Osteocyte (in vitro differentiated cells): ENCODE data around the gene CX3CL1. TPM values are rescaled to one million over a fixed set of nuclear protein-coding genes. Genes with fewer than 3 reads are reported as not detected.
"Not testable (repeated sequence)": the region's sequence is repeated elsewhere in the genome, so short reads cannot be mapped to it uniquely, and the experiment has no call there.

Experiments
- DNase-seq: peaks from one replicate; pipeline ENCODE4 v3.0.0; 2021; ENCODE audit warnings: mixed read lengths; ENCODE audit not compliant: unreplicated experiment; ENCODE audit errors: extremely low spot score
- H3K27ac Mint-ChIP-seq: one replicate; pipeline ENCODE4 v1.8.0; 2021; ENCODE audit warnings: mild to moderate bottlenecking, mixed read lengths; ENCODE audit not compliant: unreplicated experiment
- H3K27me3 Mint-ChIP-seq: one replicate; pipeline ENCODE4 v1.8.0; 2021; ENCODE audit warnings: mixed read lengths; ENCODE audit not compliant: unreplicated experiment
- H3K36me3 Mint-ChIP-seq: one replicate; pipeline ENCODE4 v1.8.0; 2021; ENCODE audit warnings: mixed read lengths; ENCODE audit not compliant: unreplicated experiment
- H3K4me1 Mint-ChIP-seq: one replicate; pipeline ENCODE4 v1.8.0; 2021; ENCODE audit warnings: mixed read lengths; ENCODE audit not compliant: unreplicated experiment
- H3K4me3 Mint-ChIP-seq: one replicate; pipeline ENCODE4 v1.8.0; 2021; ENCODE audit warnings: mild to moderate bottlenecking, moderate library complexity, mixed read lengths; ENCODE audit not compliant: unreplicated experiment
- H3K9me3 Mint-ChIP-seq: one replicate; pipeline ENCODE4 v1.8.0; 2021; ENCODE audit warnings: mixed read lengths; ENCODE audit not compliant: unreplicated experiment
- total RNA-seq: library from RNA; stranded (reverse); gene quantifications from 2 replicates; pipeline ENCODE4 v1.2.1, GENCODE V29; 2021
- TF ChIP-seq, protein P1 (sequence below): fragments of 200-600 bp; sonication (generic); IDR thresholded peaks from 2 replicates; pipeline ENCODE4 v1.5.0; 2021; ENCODE audit warnings: antibody characterized with exemption, mild to moderate bottlenecking, moderate library complexity

CX3CL1 gene
- total RNA-seq, 1 donor from 2014 or later = 2.3 TPM

DNA sequence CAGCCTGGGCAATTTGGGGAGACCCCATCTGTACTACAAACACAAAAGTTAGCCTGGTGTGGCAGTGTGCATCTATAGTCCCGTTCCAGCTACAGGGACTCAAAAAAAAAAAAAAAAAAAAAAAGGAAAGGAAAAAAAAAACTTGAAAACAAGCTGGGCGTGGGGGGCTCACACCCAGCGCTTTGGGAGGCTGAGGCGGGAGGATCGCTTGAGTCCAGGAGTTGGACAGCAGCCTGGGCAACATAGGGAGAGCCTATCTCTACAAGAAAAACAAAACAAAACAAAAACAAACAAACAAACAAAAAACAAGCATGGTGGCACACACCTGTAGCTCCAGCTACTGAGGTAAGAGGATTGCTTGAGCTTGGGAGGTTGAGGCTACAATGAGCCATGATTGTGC, 19.4 kb downstream of the CX3CL1 start:
- Mint-ChIP-seq H3K27me3 (peaks cover 42% of the 10 kb centered on the region), H3K9me3 (no peaks in the 10 kb centered on the region), H3K36me3 (no peaks in the 10 kb centered on the region), H3K4me1 (peaks cover 16% of the 10 kb centered on the region), H3K27ac (no peak overlapping the region), H3K4me3 (no peak overlapping the region)
- TF ChIP-seq, protein P1, sequence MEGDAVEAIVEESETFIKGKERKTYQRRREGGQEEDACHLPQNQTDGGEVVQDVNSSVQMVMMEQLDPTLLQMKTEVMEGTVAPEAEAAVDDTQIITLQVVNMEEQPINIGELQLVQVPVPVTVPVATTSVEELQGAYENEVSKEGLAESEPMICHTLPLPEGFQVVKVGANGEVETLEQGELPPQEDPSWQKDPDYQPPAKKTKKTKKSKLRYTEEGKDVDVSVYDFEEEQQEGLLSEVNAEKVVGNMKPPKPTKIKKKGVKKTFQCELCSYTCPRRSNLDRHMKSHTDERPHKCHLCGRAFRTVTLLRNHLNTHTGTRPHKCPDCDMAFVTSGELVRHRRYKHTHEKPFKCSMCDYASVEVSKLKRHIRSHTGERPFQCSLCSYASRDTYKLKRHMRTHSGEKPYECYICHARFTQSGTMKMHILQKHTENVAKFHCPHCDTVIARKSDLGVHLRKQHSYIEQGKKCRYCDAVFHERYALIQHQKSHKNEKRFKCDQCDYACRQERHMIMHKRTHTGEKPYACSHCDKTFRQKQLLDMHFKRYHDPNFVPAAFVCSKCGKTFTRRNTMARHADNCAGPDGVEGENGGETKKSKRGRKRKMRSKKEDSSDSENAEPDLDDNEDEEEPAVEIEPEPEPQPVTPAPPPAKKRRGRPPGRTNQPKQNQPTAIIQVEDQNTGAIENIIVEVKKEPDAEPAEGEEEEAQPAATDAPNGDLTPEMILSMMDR = no peak
- DNase-seq = no peak

DNA sequence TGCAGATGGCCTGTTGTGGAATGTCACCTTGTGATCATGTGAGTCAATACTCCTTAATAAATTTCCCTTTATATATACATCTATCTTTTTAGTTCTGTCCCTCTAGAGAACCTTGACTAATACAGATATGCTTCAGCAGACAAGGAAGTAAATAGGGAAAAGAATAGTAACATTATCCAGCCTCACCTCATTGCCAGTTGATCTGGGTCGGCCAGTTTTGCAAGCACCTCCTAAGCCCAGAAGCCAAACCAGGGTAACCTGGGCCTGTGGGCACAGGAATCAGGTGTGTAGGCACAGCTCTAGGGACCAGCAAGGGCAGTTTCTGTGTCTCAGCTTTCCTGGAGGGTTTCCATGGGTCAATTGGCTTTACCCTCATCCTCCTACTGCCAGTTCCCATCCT, 20.4 kb downstream of the CX3CL1 start:
- H3K27me3 Mint-ChIP-seq = peaks cover 50% of the 10 kb centered on the region
- H3K4me1 Mint-ChIP-seq = peaks cover 8% of the 10 kb centered on the region
- no peak overlapping the region for H3K4me3 Mint-ChIP-seq
- no peaks in the 10 kb centered on the region for H3K36me3 Mint-ChIP-seq
- DNase-seq = no peak
- H3K9me3 Mint-ChIP-seq = no peaks in the 10 kb centered on the region
- H3K27ac Mint-ChIP-seq = no peak overlapping the region
- TF ChIP-seq, protein P1 = no peak

DNA sequence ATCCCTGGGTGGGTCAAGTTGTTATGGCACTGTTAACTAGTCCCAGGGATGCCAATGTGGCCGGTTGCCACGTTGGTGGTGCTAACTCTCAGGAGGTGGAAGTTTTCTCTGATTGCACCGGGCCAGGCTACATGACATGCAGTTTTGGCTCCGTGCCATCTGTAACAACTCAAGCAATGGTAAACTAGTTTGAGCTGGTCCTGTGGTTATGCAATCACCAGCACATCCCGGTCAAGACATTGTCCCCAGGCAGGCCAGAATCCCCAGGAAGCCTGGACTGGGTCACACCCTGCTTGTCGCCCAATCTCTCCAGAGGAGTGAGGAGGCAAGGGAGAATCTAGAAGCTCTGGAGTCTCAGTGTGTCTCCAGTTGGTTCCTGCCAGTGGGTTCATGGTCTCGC, 22.2 kb downstream of the CX3CL1 start:
- H3K36me3 Mint-ChIP-seq = no peaks in the 10 kb centered on the region
- no peak overlapping the region for H3K27ac Mint-ChIP-seq
- peaks cover 2% of the 10 kb centered on the region for H3K4me1 Mint-ChIP-seq
- no peak for DNase-seq
- H3K9me3 Mint-ChIP-seq = no peaks in the 10 kb centered on the region
- H3K27me3 Mint-ChIP-seq = peaks cover 60% of the 10 kb centered on the region
- TF ChIP-seq, protein P1 = no peak
- H3K4me3 Mint-ChIP-seq = no peak overlapping the region

DNA sequence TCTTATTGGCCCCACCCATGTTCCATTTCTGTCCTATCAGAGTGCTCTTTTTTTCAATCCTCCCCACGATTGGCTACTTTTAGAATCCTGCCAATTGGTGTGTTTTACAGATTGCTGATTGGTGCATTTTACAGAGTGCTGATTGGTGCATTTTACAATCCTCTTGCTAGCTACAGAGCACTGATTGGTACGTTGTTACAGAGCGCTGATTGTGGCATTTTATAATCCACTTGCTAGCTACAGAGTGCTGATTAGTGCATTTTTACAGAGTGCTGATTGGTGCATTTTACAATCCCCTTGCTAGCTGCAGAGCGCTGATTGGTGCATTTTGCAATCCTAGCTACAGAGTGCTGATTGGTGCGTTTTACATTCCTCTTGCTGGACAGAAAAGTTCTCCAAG, 22.7 kb downstream of the CX3CL1 start:
- DNase-seq = no peak
- TF ChIP-seq, protein P1 = no peak
- H3K27me3 Mint-ChIP-seq = peaks cover 60% of the 10 kb centered on the region
- H3K9me3 Mint-ChIP-seq = no peaks in the 10 kb centered on the region
- H3K4me3 Mint-ChIP-seq = no peak overlapping the region
- H3K4me1 Mint-ChIP-seq = peaks cover 2% of the 10 kb centered on the region
- no peak overlapping the region for H3K27ac Mint-ChIP-seq
- H3K36me3 Mint-ChIP-seq = no peaks in the 10 kb centered on the region

DNA sequence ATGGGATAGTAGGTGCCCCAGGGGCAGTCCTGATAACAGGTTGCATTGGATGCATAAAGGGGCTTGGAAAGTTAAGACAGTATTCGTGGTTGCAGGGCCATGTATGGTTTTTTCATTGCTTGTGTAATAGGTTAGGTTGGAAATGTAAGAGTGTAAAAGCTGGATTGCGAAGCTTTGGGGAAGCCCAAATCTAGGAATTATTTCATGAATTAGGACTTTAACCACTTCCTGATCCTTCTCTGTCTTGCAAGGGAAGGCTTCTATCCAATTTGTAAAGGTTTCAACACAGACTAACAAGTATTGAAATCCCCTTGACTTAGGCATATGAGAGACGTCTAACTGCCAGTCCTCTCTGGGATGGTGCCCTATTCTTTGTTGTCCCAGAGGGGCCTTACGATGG, 24.5 kb downstream of the CX3CL1 start:
- Mint-ChIP-seq H3K27me3 (peaks cover 54% of the 10 kb centered on the region), H3K4me1 (no peaks in the 10 kb centered on the region), H3K9me3 (no peaks in the 10 kb centered on the region), H3K36me3 (no peaks in the 10 kb centered on the region), H3K27ac (no peak overlapping the region), H3K4me3 (no peak overlapping the region)
- TF ChIP-seq, protein P1 = no peak
- no peak for DNase-seq

DNA sequence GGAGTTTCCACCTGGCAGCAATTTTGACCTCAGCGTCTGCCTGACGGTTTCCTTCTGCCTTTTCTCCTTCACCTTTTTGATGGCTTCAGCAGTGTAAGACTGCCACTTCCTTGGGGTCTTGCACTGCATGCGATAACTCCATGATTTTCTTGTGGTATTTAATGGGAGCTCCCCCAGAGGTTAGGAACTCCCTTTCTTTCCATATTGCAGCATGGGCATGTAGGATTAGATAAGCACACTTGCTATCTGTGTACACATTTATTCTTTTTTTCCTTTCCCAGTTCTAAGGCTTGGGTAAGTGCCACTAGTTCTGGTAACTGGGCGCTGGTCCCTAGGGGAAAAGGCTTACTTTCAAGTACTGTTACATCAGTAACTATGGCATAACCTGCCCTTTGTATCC, 25.2 kb downstream of the CX3CL1 start:
- H3K4me3 Mint-ChIP-seq, H3K27ac Mint-ChIP-seq, H3K36me3 Mint-ChIP-seq, DNase-seq, H3K4me1 Mint-ChIP-seq, H3K9me3 Mint-ChIP-seq: not testable (repeated sequence)
- H3K27me3 Mint-ChIP-seq = peaks cover 49% of the 10 kb centered on the region
